Measurements from ENCODE around the gene ATP2B1.

The ATP2B1 gene

DNA sequence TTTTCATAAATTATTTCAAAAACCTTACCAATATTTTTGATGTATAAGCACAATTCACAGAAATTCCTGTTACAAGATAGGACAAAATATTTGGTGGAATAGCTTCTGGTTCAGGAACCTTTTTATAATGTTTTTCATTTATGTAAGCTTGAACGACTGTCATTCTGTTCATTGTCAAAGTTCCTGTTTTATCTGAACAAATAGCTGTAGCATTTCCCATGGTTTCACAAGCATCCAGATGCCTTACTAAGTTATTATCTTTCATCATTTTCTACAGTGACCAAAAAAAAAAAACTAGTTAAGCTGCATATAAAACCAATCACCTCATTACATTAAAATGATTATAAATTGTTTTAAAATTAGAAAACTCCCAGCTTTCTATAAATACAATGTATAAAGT lies 87.1 kb downstream of the ATP2B1 start:
- no peaks in the 10 kb centered on the region for H3K27me3 ChIP-seq (ENCODE audit: insufficient read depth, low read length, poor library complexity, severe bottlenecking)
- no peaks in the 10 kb centered on the region for H3F3A ChIP-seq (ENCODE audit: low read depth)
- no peaks in the 10 kb centered on the region for H3K4me1 ChIP-seq (ENCODE audit: insufficient read depth, low read length, poor library complexity, severe bottlenecking)
- no peaks in the 10 kb centered on the region for H3K9me3 ChIP-seq (ENCODE audit: insufficient read depth, low read depth, low read length)
- no peak overlapping the region for H3K4me2 ChIP-seq (ENCODE audit: low read depth, low read length, poor library complexity, severe bottlenecking)
- TF ChIP-seq, protein P1, sequence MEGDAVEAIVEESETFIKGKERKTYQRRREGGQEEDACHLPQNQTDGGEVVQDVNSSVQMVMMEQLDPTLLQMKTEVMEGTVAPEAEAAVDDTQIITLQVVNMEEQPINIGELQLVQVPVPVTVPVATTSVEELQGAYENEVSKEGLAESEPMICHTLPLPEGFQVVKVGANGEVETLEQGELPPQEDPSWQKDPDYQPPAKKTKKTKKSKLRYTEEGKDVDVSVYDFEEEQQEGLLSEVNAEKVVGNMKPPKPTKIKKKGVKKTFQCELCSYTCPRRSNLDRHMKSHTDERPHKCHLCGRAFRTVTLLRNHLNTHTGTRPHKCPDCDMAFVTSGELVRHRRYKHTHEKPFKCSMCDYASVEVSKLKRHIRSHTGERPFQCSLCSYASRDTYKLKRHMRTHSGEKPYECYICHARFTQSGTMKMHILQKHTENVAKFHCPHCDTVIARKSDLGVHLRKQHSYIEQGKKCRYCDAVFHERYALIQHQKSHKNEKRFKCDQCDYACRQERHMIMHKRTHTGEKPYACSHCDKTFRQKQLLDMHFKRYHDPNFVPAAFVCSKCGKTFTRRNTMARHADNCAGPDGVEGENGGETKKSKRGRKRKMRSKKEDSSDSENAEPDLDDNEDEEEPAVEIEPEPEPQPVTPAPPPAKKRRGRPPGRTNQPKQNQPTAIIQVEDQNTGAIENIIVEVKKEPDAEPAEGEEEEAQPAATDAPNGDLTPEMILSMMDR (conservative IDR thresholded peaks at IDR 0.05; ENCODE audit: low read length) = no peak
- TF ChIP-seq EZH2phosphoT487 (IDR thresholded peaks at IDR 0.05; ENCODE audit: borderline replicate concordance) = no peak
- no peak overlapping the region for H3K9ac ChIP-seq (ENCODE audit: low read depth, low read length, poor library complexity, severe bottlenecking)
- no peaks in the 10 kb centered on the region for H3K9me2 ChIP-seq (replicated peaks; ENCODE audit: low read depth, low read length)
- no peak overlapping the region for H3K4me3 ChIP-seq (ENCODE audit: low read length, poor library complexity, severe bottlenecking)
- peaks cover 7% of the 10 kb centered on the region for H3K36me3 ChIP-seq (ENCODE audit: insufficient read depth, low read length)
- no peak overlapping the region for H2AFZ ChIP-seq (ENCODE audit: low read length)
- no peaks in the 10 kb centered on the region for H4K20me1 ChIP-seq (ENCODE audit: insufficient read depth, low read length, poor library complexity, severe bottlenecking)
- H3K79me2 ChIP-seq (ENCODE audit: insufficient read depth, low read length) = no peaks in the 10 kb centered on the region

DNA sequence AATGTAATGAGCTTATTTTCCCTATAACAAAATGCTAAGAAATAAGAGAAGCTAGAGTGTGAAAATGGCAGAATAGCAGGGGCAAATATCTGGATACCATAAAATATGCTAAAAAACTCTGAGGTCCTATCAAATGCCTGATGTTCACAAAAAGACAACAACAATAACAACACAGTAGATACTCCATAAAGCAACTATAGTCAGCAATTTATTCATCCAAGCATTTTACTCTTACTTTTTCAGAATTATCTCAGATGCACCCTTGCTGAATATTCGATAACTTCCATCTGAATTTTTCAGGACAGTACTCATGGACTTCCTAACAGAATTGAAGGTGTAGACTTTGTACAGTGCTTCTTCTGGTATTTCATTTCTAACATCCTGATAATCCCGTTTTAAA lies 88.9 kb downstream of the ATP2B1 start:
- H2AFZ ChIP-seq (ENCODE audit: low read length) = no peak overlapping the region
- H3K4me2 ChIP-seq (ENCODE audit: low read depth, low read length, poor library complexity, severe bottlenecking) = no peak overlapping the region
- H3K27me3 ChIP-seq (ENCODE audit: insufficient read depth, low read length, poor library complexity, severe bottlenecking) = no peaks in the 10 kb centered on the region
- H3K4me1 ChIP-seq (ENCODE audit: insufficient read depth, low read length, poor library complexity, severe bottlenecking) = no peaks in the 10 kb centered on the region
- H3F3A ChIP-seq (ENCODE audit: low read depth) = no peaks in the 10 kb centered on the region
- H4K20me1 ChIP-seq (ENCODE audit: insufficient read depth, low read length, poor library complexity, severe bottlenecking) = no peaks in the 10 kb centered on the region
- H3K4me3 ChIP-seq (ENCODE audit: low read length, poor library complexity, severe bottlenecking) = no peak overlapping the region
- H3K79me2 ChIP-seq (ENCODE audit: insufficient read depth, low read length) = no peaks in the 10 kb centered on the region
- no peaks in the 10 kb centered on the region for H3K9me2 ChIP-seq (replicated peaks; ENCODE audit: low read depth, low read length)
- H3K9ac ChIP-seq (ENCODE audit: low read depth, low read length, poor library complexity, severe bottlenecking) = no peak overlapping the region
- H3K9me3 ChIP-seq (ENCODE audit: insufficient read depth, low read depth, low read length) = no peaks in the 10 kb centered on the region
- TF ChIP-seq, protein P1 (conservative IDR thresholded peaks at IDR 0.05; ENCODE audit: low read length) = no peak
- no peak for TF ChIP-seq EZH2phosphoT487 (IDR thresholded peaks at IDR 0.05; ENCODE audit: borderline replicate concordance)
- H3K36me3 ChIP-seq (ENCODE audit: insufficient read depth, low read length) = no peaks in the 10 kb centered on the region; the same call in 1 of the 2 replicates

DNA sequence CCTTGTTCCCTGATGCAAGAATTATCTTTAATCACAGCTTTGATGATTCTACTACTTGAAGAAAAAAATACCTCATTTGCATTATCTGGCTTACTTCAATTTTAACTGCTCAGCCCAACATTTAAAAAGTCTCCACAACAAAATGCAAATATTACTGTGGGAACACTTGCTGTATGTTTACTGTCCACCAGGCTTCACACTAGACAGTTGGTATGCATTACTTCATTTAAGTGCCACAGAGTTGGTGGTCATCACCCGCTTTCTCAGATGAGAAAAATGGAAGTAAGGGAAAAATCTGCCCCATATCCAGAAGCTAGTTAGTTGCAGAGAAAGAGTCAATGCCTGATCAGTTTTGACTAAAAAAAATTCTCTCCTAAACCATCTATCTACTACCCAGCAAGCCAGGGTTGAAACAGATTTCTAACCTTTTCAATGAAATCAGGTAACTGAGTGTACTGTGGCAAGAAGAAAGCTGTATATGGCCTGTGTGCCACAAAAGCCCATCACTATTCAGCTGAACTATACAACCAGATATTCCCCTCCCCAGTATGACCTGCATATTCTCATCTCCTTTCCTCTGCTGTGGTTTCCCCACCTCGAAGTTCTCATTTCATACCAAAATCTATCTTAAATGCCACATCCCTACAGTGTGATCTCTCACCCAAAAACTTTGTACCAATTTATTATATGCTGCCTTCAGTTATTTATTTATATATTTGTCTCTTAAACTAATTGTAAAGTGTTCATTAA lies 90.3 kb downstream of the ATP2B1 start:
- no peaks in the 10 kb centered on the region for H4K20me1 ChIP-seq (ENCODE audit: insufficient read depth, low read length, poor library complexity, severe bottlenecking)

More for the DNA sequence above, 90.3 kb downstream of the ATP2B1 start:
- no peak overlapping the region for H3K4me3 ChIP-seq (ENCODE audit: low read length, poor library complexity, severe bottlenecking)
- no peaks in the 10 kb centered on the region for H3K9me3 ChIP-seq (ENCODE audit: insufficient read depth, low read depth, low read length)
- no peaks in the 10 kb centered on the region for H3K9me2 ChIP-seq (replicated peaks; ENCODE audit: low read depth, low read length)
- no peaks in the 10 kb centered on the region for H3K79me2 ChIP-seq (ENCODE audit: insufficient read depth, low read length)
- H2AFZ ChIP-seq (ENCODE audit: low read length) = no peak overlapping the region
- no peaks in the 10 kb centered on the region for H3K27me3 ChIP-seq (ENCODE audit: insufficient read depth, low read length, poor library complexity, severe bottlenecking)
- H3K36me3 ChIP-seq (ENCODE audit: insufficient read depth, low read length) = no peaks in the 10 kb centered on the region; the same call in 1 of the 2 replicates
- no peaks in the 10 kb centered on the region for H3F3A ChIP-seq (ENCODE audit: low read depth)
- no peak overlapping the region for H3K9ac ChIP-seq (ENCODE audit: low read depth, low read length, poor library complexity, severe bottlenecking)
- TF ChIP-seq, protein P1 (conservative IDR thresholded peaks at IDR 0.05; ENCODE audit: low read length) = 0 out of 2 replicates have a peak, but pooled peaks have one; percentile 17
- no peak for TF ChIP-seq EZH2phosphoT487 (IDR thresholded peaks at IDR 0.05; ENCODE audit: borderline replicate concordance)
- no peaks in the 10 kb centered on the region for H3K4me1 ChIP-seq (ENCODE audit: insufficient read depth, low read length, poor library complexity, severe bottlenecking)
- H3K4me2 ChIP-seq (ENCODE audit: low read depth, low read length, poor library complexity, severe bottlenecking) = no peak overlapping the region
